GM23338 (cell line): ENCODE data around the gene NCCRP1. TPM values are rescaled to one million over a fixed set of nuclear protein-coding genes. Genes with fewer than 3 reads are reported as not detected.

Experiments
- ATAC-seq: fragments of 200-7000 bp; cut with Tn5 transposase; 3 replicates; pipeline ENCODE4 v1.9.1; 2020
- DNase-seq: peaks from one replicate; pipeline ENCODE4 v3.0.0-alpha.2; 2015; ENCODE audit warnings: low spot score
- H2AFZ ChIP-seq: fragments of 200-600 bp; sonication (generic); 2 replicates; pipeline ENCODE4 v1.8.0; 2016; ENCODE audit warnings: antibody characterized with exemption, mild to moderate bottlenecking, moderate library complexity
- H3F3A ChIP-seq: fragments of 200-600 bp; sonication (generic); replicated peaks from 2 replicates; pipeline ENCODE4 v1.8.0; 2017; ENCODE audit warnings: antibody characterized with exemption, mixed run types, low read depth
- H3K27ac ChIP-seq: fragments of 200-600 bp; sonication (generic); 2 replicates; pipeline ENCODE4 v1.6.1; 2016; ENCODE audit warnings: low read depth
- H3K27me3 ChIP-seq: fragments of 200-600 bp; sonication (generic); 2 replicates; pipeline ENCODE4 v1.8.0; 2016; ENCODE audit warnings: mild to moderate bottlenecking, mixed run types, moderate library complexity; ENCODE audit not compliant: insufficient read depth
- H3K36me3 ChIP-seq: fragments of 200-600 bp; sonication (generic); 2 replicates; pipeline ENCODE4 v1.8.0; 2016; ENCODE audit warnings: mild to moderate bottlenecking; ENCODE audit not compliant: insufficient read depth
- H3K4me1 ChIP-seq: fragments of 200-600 bp; sonication (generic); 2 replicates; pipeline ENCODE4 v1.8.0; 2016; ENCODE audit warnings: mild to moderate bottlenecking, moderate library complexity; ENCODE audit not compliant: insufficient read depth
- H3K4me2 ChIP-seq: fragments of 200-600 bp; sonication (generic); 2 replicates; pipeline ENCODE4 v1.7.1; 2017; ENCODE audit warnings: mixed run types
- H3K4me3 ChIP-seq: fragments of 200-600 bp; sonication (generic); 2 replicates; pipeline ENCODE4 v1.6.1; 2016; ENCODE audit warnings: mixed run types
- H3K79me2 ChIP-seq: fragments of 200-600 bp; sonication (generic); replicated peaks from 2 replicates; pipeline ENCODE4 v1.8.0; 2017; ENCODE audit warnings: mild to moderate bottlenecking; ENCODE audit not compliant: insufficient read depth
- H3K9me2 ChIP-seq: fragments of 200-600 bp; sonication (generic); 2 replicates; pipeline ENCODE4 v1.8.0; 2017; ENCODE audit not compliant: insufficient read depth
- H4K20me1 ChIP-seq: fragments of 200-600 bp; sonication (generic); replicated peaks from 2 replicates; pipeline ENCODE4 v1.8.0; 2017; ENCODE audit warnings: mild to moderate bottlenecking; ENCODE audit not compliant: insufficient read depth
- H3K27ac Mint-ChIP-seq: 2 replicates; pipeline ENCODE4 v1.8.0; 2020; ENCODE audit warnings: inconsistent platforms, mild to moderate bottlenecking, moderate library complexity, mixed read lengths
- H3K27me3 Mint-ChIP-seq: 3 replicates; pipeline ENCODE4 v1.8.0; 2022; ENCODE audit warnings: low read depth, mild to moderate bottlenecking, moderate library complexity, mixed read lengths, inconsistent platforms; ENCODE audit not compliant: insufficient read depth, poor library complexity
- H3K36me3 Mint-ChIP-seq: 3 replicates; pipeline ENCODE4 v1.8.0; 2021; ENCODE audit warnings: low read depth, mild to moderate bottlenecking, inconsistent platforms, moderate library complexity, mixed read lengths
- H3K4me1 Mint-ChIP-seq: 3 replicates; pipeline ENCODE4 v1.8.0; 2020; ENCODE audit warnings: mild to moderate bottlenecking, inconsistent platforms, mixed read lengths
- H3K4me3 Mint-ChIP-seq: 3 replicates; pipeline ENCODE4 v1.8.0; 2021; ENCODE audit warnings: moderate library complexity, mild to moderate bottlenecking, inconsistent platforms, mixed read lengths
- H3K9me3 Mint-ChIP-seq: 3 replicates; pipeline ENCODE4 v1.8.0; 2020; ENCODE audit warnings: moderate library complexity, mild to moderate bottlenecking, inconsistent platforms, mixed read lengths
- CTCF ChIP-seq, 2 experiments: fragments of 200-600 bp in 1 of 2; sonication (generic) in 1 of 2; conservative IDR thresholded peaks; 2 replicates each; pipeline versions ENCODE4 v1.5.1 to v1.6.1; 2016 to 2017; ENCODE audit warnings: antibody characterized with exemption in 2 of 2, low read depth in 2 of 2, mild to moderate bottlenecking in 2 of 2, moderate library complexity in 1 of 2
- EZH2 ChIP-seq: fragments of 200-600 bp; sonication (generic); IDR thresholded peaks from one replicate; pipeline ENCODE4 v1.8.0; 2017; ENCODE audit warnings: antibody characterized with exemption, mild to moderate bottlenecking, low read depth; ENCODE audit not compliant: unreplicated experiment
- JUNB ChIP-seq: IDR thresholded peaks from one replicate; pipeline ENCODE4 v1.6.1; 2016; ENCODE audit warnings: antibody characterized with exemption; ENCODE audit not compliant: unreplicated experiment
- POLR2AphosphoS5 ChIP-seq: IDR thresholded peaks from 2 replicates; pipeline ENCODE4 v1.6.1; 2016; ENCODE audit warnings: antibody characterized with exemption, low read depth
- ZNF331 ChIP-seq: fragments of 250-450 bp; sonication (Bioruptor Pico); IDR thresholded peaks from 2 replicates; pipeline ENCODE4 v1.5.0; 2020; ENCODE audit warnings: low read depth, mild to moderate bottlenecking, moderate library complexity
- polyA plus RNA-seq: library from polyadenylated mRNA; unstranded; fragments of >200 nt; fragmentation: Nextera tagmentation; extraction: Ambion mirVana; gene quantifications from 2 replicates; pipeline ENCODE4 v1.2.1, GENCODE V29; 2016
- total RNA-seq: library from RNA; depleted of rRNA; stranded (reverse); fragments of >200 nt; shearing (Covaris generic); gene quantifications from 2 replicates; pipeline ENCODE4 v1.2.3, GENCODE V29; 2014
- TF ChIP-seq, protein P1 (sequence below): fragments of 250-450 bp; sonication (Bioruptor Pico); IDR thresholded peaks from 2 replicates; pipeline ENCODE4 v1.5.0; 2020; ENCODE audit warnings: mild to moderate bottlenecking, moderate library complexity

The NCCRP1 gene
- total and polyA plus RNA-seq, 2 experiments from 2014 or later: 3.6 to 6.2 TPM

DNA sequence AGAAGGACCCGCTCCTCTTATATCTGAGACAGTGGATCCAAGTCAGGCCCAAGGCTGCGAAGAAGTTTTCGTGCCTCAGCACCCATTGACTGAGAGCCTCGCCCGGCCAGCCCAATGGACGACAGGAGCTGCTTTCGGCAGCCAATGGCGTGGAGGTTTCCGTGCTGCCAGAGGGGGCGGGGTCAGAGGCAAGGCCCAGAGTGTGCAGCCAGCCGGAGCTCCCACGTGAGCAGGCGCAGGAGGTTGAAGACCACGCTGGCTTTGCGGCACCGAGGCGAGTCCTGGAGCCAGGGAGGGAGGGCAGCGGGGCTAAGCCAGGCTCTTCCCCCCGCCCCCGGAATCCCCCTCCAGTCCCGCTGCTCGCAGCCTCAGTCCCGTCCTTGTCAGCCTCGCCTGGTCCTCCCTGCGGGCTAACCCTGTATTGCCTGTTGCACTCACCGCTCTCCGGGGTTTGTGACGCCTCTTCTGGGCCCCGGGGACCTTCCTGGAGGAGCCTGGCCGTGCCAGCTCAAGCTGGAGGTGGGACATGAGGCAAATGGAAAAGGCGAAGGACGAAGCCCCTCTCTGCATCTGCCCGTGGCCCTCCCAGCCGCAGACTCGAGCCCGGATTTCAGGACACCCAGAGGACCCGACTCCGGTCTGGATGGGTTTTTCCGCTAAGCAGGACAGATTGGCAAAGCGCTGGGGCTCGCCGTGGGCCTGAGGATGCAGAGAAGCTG lies 50.3 kb downstream of the NCCRP1 start:
- no peaks in the 10 kb centered on the region for H3F3A ChIP-seq
- no peaks in the 10 kb centered on the region; the same call in 1 of the 2 replicates for H4K20me1 ChIP-seq
- Mint-ChIP-seq H3K4me3 (peak overlapping the region; percentile 67), H3K27me3 (peaks cover 44% of the 10 kb centered on the region), H3K36me3 (no peaks in the 10 kb centered on the region; the same call in 2 of the 3 replicates), H3K4me1 (peaks cover 2% of the 10 kb centered on the region; the same call in 1 of the 3 replicates), H3K27ac (no peak overlapping the region), H3K9me3 (no peaks in the 10 kb centered on the region; the same call in 2 of the 3 replicates)
- no peaks in the 10 kb centered on the region; the same call in 1 of the 2 replicates for H3K4me1 ChIP-seq
- peak overlapping the region; percentile 84 for H3K4me2 ChIP-seq
- peak; percentile 78 for ATAC-seq
- 0 out of 2 replicates have a peak, but pooled peaks have one; percentile 35 for TF ChIP-seq POLR2AphosphoS5
- TF ChIP-seq JUNB: no peak
- no peak for TF ChIP-seq ZNF331 (CRISPR knock-in tag)
- TF ChIP-seq, protein P1, sequence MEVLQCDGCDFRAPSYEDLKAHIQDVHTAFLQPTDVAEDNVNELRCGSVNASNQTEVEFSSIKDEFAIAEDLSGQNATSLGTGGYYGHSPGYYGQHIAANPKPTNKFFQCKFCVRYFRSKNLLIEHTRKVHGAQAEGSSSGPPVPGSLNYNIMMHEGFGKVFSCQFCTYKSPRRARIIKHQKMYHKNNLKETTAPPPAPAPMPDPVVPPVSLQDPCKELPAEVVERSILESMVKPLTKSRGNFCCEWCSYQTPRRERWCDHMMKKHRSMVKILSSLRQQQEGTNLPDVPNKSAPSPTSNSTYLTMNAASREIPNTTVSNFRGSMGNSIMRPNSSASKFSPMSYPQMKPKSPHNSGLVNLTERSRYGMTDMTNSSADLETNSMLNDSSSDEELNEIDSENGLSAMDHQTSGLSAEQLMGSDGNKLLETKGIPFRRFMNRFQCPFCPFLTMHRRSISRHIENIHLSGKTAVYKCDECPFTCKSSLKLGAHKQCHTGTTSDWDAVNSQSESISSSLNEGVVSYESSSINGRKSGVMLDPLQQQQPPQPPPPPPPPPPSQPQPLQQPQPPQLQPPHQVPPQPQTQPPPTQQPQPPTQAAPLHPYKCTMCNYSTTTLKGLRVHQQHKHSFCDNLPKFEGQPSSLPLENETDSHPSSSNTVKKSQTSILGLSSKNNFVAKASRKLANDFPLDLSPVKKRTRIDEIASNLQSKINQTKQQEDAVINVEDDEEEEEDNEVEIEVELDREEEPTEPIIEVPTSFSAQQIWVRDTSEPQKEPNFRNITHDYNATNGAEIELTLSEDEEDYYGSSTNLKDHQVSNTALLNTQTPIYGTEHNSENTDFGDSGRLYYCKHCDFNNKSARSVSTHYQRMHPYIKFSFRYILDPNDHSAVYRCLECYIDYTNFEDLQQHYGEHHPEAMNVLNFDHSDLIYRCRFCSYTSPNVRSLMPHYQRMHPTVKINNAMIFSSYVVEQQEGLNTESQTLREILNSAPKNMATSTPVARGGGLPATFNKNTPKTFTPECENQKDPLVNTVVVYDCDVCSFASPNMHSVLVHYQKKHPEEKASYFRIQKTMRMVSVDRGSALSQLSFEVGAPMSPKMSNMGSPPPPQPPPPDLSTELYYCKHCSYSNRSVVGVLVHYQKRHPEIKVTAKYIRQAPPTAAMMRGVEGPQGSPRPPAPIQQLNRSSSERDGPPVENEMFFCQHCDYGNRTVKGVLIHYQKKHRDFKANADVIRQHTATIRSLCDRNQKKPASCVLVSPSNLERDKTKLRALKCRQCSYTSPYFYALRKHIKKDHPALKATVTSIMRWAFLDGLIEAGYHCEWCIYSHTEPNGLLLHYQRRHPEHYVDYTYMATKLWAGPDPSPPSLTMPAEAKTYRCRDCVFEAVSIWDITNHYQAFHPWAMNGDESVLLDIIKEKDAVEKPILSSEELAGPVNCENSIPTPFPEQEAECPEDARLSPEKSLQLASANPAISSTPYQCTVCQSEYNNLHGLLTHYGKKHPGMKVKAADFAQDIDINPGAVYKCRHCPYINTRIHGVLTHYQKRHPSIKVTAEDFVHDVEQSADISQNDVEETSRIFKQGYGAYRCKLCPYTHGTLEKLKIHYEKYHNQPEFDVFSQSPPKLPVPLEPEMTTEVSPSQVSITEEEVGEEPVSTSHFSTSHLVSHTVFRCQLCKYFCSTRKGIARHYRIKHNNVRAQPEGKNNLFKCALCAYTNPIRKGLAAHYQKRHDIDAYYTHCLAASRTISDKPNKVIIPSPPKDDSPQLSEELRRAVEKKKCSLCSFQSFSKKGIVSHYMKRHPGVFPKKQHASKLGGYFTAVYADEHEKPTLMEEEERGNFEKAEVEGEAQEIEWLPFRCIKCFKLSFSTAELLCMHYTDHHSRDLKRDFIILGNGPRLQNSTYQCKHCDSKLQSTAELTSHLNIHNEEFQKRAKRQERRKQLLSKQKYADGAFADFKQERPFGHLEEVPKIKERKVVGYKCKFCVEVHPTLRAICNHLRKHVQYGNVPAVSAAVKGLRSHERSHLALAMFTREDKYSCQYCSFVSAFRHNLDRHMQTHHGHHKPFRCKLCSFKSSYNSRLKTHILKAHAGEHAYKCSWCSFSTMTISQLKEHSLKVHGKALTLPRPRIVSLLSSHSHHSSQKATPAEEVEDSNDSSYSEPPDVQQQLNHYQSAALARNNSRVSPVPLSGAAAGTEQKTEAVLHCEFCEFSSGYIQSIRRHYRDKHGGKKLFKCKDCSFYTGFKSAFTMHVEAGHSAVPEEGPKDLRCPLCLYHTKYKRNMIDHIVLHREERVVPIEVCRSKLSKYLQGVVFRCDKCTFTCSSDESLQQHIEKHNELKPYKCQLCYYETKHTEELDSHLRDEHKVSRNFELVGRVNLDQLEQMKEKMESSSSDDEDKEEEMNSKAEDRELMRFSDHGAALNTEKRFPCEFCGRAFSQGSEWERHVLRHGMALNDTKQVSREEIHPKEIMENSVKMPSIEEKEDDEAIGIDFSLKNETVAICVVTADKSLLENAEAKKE (CRISPR knock-in tag): no peak
- TF ChIP-seq CTCF (conservative IDR thresholded peaks at IDR 0.05; ENCODE audit: low read depth in 2 of 2): no peak
- peak; percentile 55 for TF ChIP-seq EZH2
- H3K27ac ChIP-seq: no peak overlapping the region
- no peaks in the 10 kb centered on the region for H3K79me2 ChIP-seq
- no peaks in the 10 kb centered on the region for H3K36me3 ChIP-seq
- peaks cover 62% of the 10 kb centered on the region for H3K27me3 ChIP-seq
- DNase-seq: peak; percentile 90
- H3K4me3 ChIP-seq: peak overlapping the region; percentile 55
- H2AFZ ChIP-seq: peak overlapping the region; percentile 98
- H3K9me2 ChIP-seq: no peaks in the 10 kb centered on the region
